Hematopoietic multipotent progenitor cell treated with erythropoietin and hydrocortisone succinate and interleukin-3 and kit ligand, for 8 days (in vitro differentiated cells): ENCODE measurements around the gene NBAS.
"Not testable (repeated sequence)": the region's sequence is repeated elsewhere in the genome, so short reads cannot be mapped to it uniquely, and the experiment has no call there.

Source experiments
- DNase-seq: peaks from one replicate; pipeline ENCODE4 v3.0.0-alpha.2; 2015

NBAS gene

DNA sequence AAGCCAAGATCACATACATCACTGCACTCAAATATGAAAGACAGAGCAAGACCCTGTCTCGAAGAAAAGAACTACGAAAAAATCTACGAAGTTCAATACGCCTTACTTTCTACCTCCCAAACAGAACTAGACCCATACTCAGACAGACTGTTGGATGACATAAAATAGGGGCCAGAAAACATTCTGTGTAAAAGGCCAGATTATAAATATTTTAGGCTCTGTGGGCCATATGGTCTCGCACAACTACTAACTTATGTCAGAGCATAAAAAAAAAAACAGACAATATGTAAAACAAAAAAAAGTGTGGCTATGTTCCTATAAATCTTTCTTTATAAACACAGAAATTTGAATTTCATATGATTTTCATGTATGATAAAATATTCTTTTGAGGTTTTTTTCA lies 40.8 kb downstream of the NBAS start:
- no peak for DNase-seq

DNA sequence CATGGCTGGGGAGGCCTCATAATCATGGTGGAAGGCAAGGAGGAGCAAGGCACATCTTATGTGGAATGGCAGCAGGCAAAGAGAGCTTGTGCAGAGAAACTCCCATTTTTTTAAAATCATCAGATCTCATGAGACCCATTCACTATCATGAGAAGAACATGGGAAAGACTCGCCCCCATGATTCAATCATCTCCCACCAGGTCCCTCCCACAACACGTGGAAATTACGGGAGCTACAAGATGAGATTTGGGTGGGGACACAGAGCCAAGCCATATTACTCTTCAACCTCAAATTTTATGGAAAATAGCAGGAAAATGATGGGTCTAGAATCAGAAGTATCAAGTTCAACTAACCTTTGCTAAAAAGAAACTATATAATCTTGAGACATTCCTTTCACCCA lies 42.4 kb downstream of the NBAS start:
- not testable (repeated sequence) for DNase-seq

DNA sequence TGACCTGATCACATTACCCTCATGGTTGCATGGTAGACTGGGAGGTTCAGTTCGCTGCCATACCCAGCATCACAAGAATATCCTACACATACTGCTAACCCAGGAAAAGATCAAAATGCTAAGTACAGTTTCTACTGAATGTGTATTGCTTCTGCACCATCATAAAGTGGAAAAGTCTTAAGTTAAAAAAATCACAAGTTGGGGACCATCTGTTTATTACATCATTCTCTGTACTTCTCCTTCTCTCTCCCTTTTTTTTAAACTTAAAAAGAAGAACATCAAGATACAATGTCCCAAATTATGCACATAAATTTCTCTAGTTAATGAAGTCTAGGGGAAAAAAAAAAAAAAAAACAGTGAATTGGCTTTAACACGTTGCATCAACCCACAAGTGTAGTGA lies 43.3 kb downstream of the NBAS start:
- no peak for DNase-seq

DNA sequence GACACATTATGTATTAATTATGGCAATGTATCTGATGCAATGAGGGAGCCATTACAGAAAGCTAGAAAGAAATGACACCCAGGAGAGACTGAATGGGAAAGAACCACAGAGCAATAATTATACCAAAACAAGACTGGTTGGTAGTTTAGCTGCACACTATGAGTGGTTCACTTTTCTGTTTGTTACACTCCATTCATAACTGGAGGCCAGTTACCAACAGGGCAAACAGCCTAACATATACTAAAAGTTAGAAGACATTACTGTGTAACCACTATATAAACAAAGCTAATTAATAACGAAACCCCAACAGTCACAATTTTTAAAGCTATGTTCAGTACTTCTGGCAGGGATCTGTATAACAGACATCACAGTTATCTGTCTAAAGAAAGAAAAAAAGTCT lies 49.4 kb downstream of the NBAS start:
- DNase-seq, result no peak

DNA sequence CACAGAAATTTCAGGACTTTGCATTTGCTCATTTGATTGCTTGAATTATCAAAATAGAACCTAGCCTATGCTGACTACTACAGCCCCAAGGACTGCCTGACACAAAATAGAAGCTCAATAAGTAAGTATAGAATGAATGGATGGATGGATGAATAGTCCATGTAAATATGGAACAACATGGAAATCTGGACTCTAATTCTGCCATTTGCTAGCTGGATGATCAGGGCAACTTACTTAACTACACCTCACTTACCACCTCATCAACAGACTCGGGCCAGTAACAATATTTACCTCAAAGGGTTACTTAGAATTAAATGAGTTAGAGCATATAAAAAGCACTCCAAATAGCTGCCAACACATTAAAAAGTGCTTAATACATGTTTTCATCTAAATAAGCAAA lies 50.6 kb downstream of the NBAS start:
- no peak for DNase-seq

DNA sequence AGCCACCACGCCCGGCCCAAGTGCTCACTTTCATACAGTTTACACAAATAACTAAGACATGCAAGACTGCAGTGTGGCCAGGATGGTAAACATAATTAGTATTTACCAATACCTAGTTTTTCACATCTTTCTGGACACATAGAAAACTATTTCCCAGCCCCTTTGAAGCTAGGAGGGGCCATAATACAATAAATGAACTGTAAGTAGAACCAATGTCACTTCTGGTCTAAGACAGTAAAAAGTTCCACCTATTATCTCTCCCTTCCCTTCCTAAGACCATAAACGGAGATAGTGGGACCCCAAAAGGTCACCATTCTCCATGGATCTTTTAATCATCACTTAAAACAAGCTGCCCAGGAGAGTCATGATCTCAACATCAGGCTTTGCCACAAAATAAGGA lies 51.0 kb downstream of the NBAS start:
- no peak for DNase-seq

DNA sequence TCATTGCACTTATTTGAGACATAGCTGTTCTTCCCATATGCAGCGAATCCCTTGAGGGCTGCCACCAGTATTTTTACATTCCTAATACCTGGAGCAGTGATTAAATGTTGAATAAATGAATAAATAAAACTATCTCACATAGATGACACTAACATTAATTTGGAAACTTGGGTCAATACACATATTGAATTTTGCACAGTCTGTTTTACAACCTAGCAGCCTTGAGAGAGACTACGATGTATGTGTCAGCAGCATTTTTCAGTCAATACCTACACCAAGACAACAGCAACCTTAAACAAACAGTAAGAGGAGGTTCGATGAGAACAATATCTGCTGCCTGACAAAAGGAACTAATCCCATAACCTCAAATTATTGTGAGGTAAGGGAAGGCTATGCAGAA lies 53.4 kb downstream of the NBAS start:
- DNase-seq, result no peak

DNA sequence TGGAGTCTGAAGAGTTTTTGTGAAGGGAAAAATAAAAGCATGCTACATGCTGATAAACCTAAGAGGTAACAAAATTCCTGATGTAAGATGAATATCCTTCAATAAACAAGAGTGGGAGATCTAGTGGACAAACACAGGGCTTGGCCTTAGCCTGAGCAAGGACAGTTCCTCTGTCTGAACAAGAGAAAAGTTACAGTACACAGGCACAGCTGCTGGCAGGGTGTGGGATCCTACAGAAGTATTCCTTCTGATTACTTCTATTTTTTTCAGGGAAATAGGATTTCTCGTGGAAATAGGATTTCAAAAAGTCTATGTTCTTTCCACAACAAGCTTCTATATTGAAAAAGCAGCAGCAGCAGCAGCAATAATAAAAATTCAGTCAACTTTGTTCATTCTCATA lies 54.1 kb downstream of the NBAS start:
- DNase-seq, result no peak

DNA sequence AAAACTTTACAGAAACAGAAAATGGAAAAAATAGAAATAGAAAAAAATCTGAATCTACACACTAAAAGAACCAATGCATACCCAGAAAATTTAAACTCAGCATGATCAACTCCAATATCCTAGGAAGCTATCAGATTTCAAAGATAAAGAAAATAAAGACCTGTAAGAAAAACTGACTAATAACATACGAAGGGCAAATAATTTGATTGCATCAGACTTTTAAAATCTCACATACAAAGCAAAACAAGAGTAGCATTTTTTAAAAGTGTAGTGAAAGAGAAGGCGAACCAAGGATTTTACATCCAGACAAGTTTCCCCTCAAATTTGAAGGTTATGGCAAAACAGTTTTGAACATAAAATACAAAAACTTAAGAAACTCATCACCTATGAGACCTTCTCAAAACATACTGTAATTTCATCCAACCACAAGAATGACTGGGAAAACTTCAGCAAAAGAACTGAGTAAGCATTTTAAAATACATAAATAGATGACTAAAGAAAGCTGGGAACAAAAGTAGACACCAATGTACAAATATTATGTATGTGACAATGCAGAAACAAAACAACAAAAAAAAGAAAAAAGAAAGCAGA lies 54.8 kb downstream of the NBAS start:
- no peak for DNase-seq

DNA sequence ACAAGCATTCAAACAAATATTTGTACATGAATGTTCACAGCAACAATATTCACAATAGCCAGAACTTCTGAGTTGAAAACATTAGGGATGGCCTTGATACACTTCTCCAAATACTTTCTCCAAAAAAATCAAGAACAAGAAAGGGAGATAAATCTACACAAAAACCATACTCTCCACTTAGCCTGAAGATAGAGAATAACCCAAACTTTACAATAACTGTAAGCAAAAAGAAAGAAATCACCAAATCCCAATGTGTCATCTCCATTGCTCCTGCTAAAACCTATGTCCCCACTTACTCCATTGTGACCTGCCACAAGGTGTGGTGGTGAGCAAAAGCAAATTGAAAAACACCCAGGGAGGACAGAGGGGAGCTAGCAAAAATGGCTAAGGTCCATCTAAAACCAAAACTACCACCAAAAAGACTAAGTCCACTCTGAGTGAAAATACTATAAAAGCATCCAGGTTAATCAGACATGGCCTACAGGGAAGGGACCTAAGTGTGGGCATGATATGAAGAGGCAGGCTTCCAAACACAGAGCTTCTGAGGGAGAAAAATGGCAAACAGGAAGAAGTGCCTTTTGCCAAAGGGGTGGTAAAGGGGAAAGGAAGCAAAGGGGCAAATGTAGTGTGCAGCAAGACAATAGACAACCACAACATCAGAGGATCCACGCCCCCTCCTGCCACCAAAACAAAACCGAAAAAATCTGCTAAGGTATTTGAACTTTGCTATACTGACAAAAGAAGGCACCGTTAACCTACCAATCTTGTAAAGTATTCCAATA lies 56.1 kb downstream of the NBAS start:
- no peak for DNase-seq

DNA sequence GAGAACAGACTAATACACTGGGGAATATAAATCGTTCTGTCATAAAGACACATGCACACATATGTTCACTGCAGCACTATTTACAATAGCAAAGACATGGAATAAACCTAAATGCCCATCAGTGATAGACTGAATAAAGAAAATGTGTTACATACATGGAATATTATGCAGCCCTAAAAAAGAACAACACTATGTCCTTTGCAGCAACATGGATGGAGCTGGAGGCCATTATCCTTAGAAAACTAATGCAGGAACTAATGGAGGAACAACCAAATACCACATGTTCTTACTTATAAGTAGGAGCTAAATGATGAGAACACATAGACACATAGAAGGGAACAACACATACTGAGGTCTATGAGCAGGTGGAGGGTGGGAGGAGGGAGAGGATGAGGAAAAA lies 61.9 kb downstream of the NBAS start:
- not testable (repeated sequence) for DNase-seq

DNA sequence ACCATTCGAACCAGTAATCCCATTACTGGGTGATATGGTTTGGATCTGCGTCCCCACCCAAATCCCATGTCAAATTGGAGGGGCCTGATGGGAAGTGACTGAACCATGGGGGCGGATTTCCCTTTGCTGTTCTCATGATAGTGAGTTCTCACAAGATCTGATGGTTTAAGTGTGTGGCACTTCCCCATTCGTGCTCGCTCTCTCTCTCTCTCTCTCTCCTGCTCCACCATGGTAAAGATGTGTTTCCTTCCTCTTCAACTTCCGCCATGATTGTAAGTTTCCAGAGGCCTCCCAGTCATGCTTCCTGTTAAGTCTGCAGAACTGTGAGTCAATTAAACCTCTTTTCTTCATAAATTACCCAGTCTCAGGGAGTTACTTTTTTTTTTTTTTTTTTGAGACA lies 62.6 kb downstream of the NBAS start:
- no peak for DNase-seq

DNA sequence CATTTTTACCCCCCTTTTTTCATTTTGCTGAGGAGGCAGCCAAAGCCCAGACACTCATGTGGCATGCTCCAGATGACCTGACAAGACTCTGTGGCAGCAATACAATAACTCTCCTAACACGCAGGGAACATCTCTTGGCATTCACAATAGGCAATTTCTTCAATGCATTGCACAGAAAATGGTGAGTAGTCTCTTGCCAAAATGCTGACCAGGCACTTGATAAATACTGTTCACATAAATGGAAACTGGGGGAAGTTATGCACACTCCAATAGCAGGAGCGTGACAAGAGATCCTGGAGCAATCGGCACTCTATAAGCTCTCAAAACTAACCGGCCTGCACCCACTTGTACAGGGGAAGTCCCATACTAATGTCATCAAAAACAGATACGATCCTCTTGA lies 66.3 kb downstream of the NBAS start:
- no peak for DNase-seq

DNA sequence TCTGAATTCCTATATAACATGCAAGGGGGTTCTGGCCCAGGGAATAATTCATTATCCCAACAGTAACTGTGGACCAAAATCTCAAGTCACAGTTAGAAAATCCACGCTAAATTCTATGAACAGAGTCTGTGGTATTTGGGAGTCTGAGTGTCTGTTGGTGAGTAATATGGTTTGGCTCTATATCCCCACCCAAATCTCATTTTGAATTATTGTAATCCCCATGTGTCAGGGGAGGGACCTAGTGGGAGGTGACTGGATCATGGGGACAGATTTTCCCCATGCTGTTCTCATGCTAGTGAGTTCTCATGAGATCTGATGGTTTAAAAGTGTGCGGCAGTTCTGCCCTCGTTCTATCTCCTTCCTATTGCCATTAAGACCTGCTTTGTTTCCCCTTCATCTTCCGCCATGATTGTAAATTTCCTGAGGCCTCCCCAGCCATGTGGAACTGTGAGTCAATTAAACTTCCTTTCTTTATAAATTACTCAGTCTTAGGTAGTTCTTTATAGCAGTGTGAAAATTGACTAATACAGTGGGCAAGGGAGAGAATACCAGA lies 68.3 kb downstream of the NBAS start:
- DNase-seq, result no peak

DNA sequence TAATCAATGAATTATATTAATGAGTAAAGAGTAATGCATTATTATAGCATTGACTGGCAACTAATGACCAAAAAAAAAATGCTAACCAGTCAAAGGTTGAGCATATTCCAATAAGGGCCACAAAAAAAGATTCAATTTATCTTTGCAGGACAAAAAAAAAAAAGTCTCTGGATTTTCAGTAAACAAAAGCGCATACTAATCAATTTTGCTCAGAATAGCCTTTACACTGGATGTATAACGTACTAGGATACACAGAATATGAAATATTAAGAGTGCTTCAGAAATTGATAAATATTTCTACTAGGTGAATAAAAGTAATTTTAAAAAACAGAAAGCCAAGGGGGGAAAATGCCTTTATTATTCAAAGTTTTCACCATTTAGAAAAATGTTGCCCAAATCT lies 74.4 kb downstream of the NBAS start:
- DNase-seq, result no peak

DNA sequence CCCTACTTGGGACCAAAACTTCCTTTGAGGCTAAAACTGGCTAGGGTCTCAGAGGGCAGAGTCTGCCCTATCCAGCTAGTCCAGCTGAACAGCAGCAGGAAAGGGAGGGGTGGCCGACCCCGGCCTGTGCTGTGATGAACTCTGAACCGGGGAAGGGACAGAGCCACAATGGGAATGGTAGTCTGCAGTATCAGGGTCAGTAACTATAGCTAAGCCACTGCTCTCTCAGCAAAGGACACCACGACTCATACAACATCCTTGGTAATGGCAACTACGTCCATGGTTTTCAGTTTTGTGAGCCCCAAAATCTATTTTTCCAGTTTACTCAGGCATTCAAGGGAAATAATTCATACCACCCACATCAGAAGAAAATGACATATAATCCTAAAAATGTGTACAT lies 75.2 kb downstream of the NBAS start:
- DNase-seq, result no peak

DNA sequence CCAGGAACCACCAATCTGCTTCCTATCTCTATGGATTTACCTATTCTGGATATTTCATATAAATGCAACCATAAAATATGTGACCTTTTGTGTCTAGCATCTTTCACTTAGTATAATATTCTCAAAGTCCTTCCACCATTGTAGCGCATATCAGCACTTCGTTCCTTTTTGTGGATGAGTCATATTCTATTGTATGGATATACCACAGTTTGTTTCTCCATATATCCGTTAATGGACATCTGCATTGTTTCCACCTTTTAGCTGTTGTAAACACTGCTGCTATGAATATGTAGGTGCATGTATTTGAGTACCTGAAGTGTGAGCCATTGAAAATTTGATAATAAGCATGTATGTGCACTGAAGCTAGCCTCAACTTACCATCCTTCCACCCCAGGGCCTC lies 80.1 kb downstream of the NBAS start:
- no peak for DNase-seq

DNA sequence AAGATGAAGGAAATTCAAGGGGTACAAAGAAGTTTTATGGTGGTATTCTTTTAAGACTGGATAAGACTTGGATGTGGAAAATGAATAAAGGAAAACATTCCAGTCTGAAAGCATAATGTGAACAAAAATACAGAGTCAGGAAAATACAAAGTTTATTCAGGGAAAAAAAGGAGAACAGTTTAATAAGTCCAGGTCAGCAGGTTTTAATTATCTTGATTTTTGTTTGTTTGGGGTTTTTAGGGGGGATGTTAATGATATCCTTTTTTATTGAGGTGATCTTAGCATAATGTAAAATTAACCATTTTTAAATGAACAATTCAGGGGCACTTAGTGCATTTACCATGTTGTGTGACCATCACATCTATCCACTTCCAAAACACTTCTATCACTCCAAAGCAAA lies 80.6 kb downstream of the NBAS start:
- no peak for DNase-seq

DNA sequence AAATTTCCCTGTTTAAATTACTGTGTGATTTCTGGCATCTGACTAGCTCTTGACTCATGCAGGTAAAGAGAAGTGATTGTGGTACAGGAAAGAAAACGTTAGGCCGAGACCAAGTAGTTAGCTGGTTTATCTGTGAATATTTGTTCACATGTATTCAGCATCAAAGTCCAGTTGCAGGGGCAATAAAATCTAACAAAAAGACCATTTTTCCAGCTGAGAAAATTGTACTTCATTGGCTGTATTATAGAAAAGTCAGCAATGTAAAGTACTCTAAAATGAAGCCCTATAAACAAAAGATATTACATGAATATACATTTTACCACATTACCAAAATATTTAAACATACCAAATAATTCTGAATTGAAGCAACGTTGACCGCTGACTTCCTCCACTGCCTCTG lies 88.3 kb downstream of the NBAS start:
- DNase-seq, result no peak

DNA sequence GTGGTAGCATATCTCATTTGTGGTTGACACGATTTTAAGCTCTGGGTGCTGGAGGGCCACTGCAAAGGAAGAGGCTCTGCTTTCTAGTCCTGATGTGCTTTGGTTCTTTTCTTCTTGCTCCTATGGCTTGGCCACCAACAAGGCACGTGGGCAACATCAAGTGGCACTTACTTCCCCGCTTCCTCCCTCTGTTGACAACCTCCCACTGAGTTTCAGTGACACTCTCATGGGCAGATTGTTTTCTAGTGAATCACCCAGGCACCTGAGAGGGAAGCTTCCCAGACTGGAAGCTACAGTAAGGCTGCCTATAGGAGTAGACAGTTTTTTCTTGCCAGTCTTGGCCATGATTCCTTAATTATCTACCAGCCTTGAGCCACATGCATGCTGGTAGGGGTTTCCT lies 89.0 kb downstream of the NBAS start:
- no peak for DNase-seq

DNA sequence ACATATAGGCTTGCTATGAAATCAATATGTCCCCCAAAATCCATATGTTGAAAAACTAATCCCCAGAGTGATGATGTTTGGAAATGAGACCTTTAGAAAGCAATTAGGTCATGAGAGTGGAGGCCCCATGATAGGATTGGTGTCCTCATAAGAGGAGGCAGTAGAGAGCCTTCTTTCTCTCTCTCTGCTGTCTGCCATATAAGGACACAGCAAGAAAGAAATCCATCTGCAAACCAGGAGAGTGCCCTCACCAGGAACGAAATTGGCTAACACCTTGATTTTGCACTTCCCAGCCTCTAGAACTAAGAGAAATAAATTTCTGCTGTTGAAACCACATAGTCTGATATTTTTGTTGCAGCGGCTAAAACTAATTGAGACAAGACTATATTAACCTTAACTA lies 89.5 kb downstream of the NBAS start:
- DNase-seq, result peak; percentile 8

DNA sequence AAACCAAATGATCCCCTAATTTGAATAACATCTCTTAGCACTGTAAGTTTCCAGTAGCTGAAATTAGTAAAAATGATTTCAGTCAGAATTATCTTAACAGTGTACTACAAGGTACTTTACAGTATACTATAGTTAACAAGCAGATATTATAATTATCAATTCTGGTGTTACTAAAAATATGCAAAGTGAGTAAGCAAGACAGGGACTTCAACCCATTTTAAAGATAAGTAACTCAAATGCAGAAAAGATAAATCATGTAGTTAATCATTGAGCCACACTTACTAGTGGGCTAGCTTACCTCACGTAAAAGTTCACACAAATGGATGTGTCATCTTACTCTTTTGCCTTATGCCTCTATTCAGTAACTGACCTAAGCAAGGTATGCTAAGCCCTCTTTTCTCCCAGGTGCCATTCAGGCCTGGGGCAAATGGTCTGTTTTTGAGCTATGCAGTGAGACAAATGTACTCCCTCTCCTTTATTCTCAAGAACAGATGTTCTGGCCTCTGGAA lies 101.0 kb downstream of the NBAS start:
- no peak for DNase-seq

DNA sequence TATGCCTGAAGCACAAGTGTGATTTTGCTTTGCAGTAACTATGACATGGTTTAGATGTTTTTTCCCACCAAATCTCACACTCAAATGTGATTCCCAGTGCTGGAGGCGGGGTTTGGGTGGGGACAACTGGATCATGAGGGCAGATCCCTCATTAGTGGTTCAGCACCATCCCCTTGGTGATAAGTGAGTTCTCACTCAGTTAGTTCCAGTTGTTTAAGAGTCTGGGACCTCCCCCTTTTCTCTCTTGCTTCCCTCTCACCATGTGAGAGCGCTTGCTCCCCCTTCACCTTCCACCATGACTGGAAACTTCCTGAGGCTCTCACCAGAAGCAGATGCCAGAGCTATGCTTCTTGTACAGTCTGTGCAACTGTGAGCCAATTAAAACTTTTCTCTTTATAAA lies 102.9 kb downstream of the NBAS start:
- no peak for DNase-seq

DNA sequence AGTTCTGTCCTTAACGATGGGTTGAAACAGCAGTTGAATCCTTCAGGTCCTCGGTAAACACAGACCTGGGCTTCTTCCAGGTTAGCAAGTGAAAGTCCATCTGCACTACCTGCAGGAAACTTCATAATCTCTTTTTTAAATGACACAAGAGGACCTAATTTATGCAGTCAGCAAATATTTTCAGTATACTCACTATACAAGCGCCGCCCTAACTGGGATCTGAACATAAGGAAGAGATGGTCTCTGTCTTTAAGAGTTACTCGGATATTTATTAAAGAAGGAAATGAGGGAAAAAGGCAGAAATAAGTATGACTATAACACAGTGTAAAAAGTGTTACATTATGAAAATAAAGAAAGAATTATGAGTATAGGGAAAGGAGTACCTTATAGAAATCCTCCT lies 103.3 kb downstream of the NBAS start:
- DNase-seq, result no peak

DNA sequence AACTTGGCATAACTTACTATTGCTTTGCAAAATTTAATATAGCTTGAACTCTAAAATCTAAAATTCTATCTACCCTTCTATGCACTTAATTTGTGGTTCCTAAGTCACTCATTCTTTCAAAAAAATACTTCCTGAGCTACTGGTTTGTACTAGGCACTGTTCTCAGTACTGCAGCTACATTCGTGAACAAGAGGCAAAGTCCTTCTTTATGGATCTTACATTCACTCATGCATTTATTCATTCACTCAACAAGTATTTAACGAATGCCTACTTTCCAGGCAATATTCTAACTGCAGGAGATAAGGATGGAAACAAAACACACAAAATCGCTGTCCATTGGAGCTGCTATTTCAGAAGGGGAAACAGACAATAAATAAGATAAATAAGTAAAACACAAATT lies 104.8 kb downstream of the NBAS start:
- DNase-seq, result no peak
